ENCODE results near the gene SECTM1. TPM values are rescaled to one million over a fixed set of nuclear protein-coding genes. Genes with fewer than 3 reads are reported as not detected.

Gene SECTM1
- total RNA-seq, 1 donor from 2014 or later = 3.7 TPM

GRCh38 chr17:82282239-82283207 lies 51.0 kb downstream of the SECTM1 start:
- Mint-ChIP-seq H3K36me3 (ENCODE audit: low read depth) (no peaks in the 10 kb centered on the region), H3K4me3 (ENCODE audit: low read depth) (no peak overlapping the region), H3K27ac (no peak overlapping the region), H3K27me3 (ENCODE audit: low read depth) (peaks cover 5% of the 10 kb centered on the region), H3K9me3 (no peaks in the 10 kb centered on the region), H3K4me1 (ENCODE audit: low read depth) (peaks cover 18% of the 10 kb centered on the region)
- intact Hi-C loops (cut with micrococcal nuclease) = no loop called here
- DNase-seq (ENCODE audit: low spot score) = no peak

GRCh38 chr17:82281502-82282238 lies 51.9 kb downstream of the SECTM1 start:
- peaks cover 5% of the 10 kb centered on the region for H3K27me3 Mint-ChIP-seq (ENCODE audit: low read depth)
- intact Hi-C loops (cut with micrococcal nuclease) = no loop called here
- H3K36me3 Mint-ChIP-seq (ENCODE audit: low read depth) = no peaks in the 10 kb centered on the region
- H3K9me3 Mint-ChIP-seq = no peaks in the 10 kb centered on the region
- peaks cover 14% of the 10 kb centered on the region for H3K4me1 Mint-ChIP-seq (ENCODE audit: low read depth)
- no peak overlapping the region for H3K27ac Mint-ChIP-seq
- H3K4me3 Mint-ChIP-seq (ENCODE audit: low read depth) = no peak overlapping the region
- DNase-seq (ENCODE audit: low spot score) = no peak

GRCh38 chr17:82281076-82281475 lies 52.5 kb downstream of the SECTM1 start:
- H3K36me3 Mint-ChIP-seq (ENCODE audit: low read depth) = no peaks in the 10 kb centered on the region
- no peak overlapping the region for H3K4me3 Mint-ChIP-seq (ENCODE audit: low read depth)
- H3K9me3 Mint-ChIP-seq = no peaks in the 10 kb centered on the region
- H3K27me3 Mint-ChIP-seq (ENCODE audit: low read depth) = peaks cover 5% of the 10 kb centered on the region
- H3K27ac Mint-ChIP-seq = no peak overlapping the region
- no peak for DNase-seq (ENCODE audit: low spot score)
- peaks cover 14% of the 10 kb centered on the region for H3K4me1 Mint-ChIP-seq (ENCODE audit: low read depth)
- intact Hi-C loops (cut with micrococcal nuclease) = no loop called here

- Mint-ChIP-seq H3K27me3 (ENCODE audit: low read depth) (peaks cover 5% of the 10 kb centered on the region), H3K4me3 (ENCODE audit: low read depth) (no peak overlapping the region), H3K4me1 (ENCODE audit: low read depth) (peaks cover 14% of the 10 kb centered on the region), H3K9me3 (no peaks in the 10 kb centered on the region), H3K36me3 (ENCODE audit: low read depth) (no peaks in the 10 kb centered on the region), H3K27ac (no peak overlapping the region)
- intact Hi-C loops (cut with micrococcal nuclease) = no loop called here
- no peak for DNase-seq (ENCODE audit: low spot score)
Observed at GRCh38 chr17:82280537-82280936, 53.0 kb downstream of the SECTM1 start.

- Mint-ChIP-seq H3K4me1 (ENCODE audit: low read depth) (peaks cover 18% of the 10 kb centered on the region), H3K9me3 (no peaks in the 10 kb centered on the region), H3K36me3 (ENCODE audit: low read depth) (no peaks in the 10 kb centered on the region), H3K4me3 (ENCODE audit: low read depth) (no peak overlapping the region), H3K27ac (no peak overlapping the region), H3K27me3 (ENCODE audit: low read depth) (no peaks in the 10 kb centered on the region)
- intact Hi-C loops (cut with micrococcal nuclease) = no loop called here
- DNase-seq (ENCODE audit: low spot score) = no peak
Observed at GRCh38 chr17:82278786-82279391, 54.7 kb downstream of the SECTM1 start.

- no peak for DNase-seq (ENCODE audit: low spot score)
- no peaks in the 10 kb centered on the region for H3K9me3 Mint-ChIP-seq
- no peak overlapping the region for H3K4me3 Mint-ChIP-seq (ENCODE audit: low read depth)
- H3K27me3 Mint-ChIP-seq (ENCODE audit: low read depth) = no peaks in the 10 kb centered on the region
- no peaks in the 10 kb centered on the region for H3K36me3 Mint-ChIP-seq (ENCODE audit: low read depth)
- H3K27ac Mint-ChIP-seq = no peak overlapping the region
- intact Hi-C loops (cut with micrococcal nuclease) = no loop called here
- H3K4me1 Mint-ChIP-seq (ENCODE audit: low read depth) = peaks cover 13% of the 10 kb centered on the region
Observed at GRCh38 chr17:82278308-82278707, 55.3 kb downstream of the SECTM1 start.

GRCh38 chr17:82277851-82278250 lies 55.7 kb downstream of the SECTM1 start:
- H3K36me3 Mint-ChIP-seq (ENCODE audit: low read depth) = no peaks in the 10 kb centered on the region
- no peaks in the 10 kb centered on the region for H3K9me3 Mint-ChIP-seq
- intact Hi-C loops (cut with micrococcal nuclease) = no loop called here
- no peak overlapping the region for H3K27ac Mint-ChIP-seq
- peaks cover 12% of the 10 kb centered on the region for H3K4me1 Mint-ChIP-seq (ENCODE audit: low read depth)
- no peaks in the 10 kb centered on the region for H3K27me3 Mint-ChIP-seq (ENCODE audit: low read depth)
- no peak overlapping the region for H3K4me3 Mint-ChIP-seq (ENCODE audit: low read depth)
- DNase-seq (ENCODE audit: low spot score) = no peak

- peaks cover 18% of the 10 kb centered on the region for H3K4me1 Mint-ChIP-seq (ENCODE audit: low read depth)
- no peak overlapping the region for H3K4me3 Mint-ChIP-seq (ENCODE audit: low read depth)
- peaks cover 7% of the 10 kb centered on the region for H3K36me3 Mint-ChIP-seq (ENCODE audit: low read depth)
- no peak for DNase-seq (ENCODE audit: low spot score)
- H3K27ac Mint-ChIP-seq = no peak overlapping the region
- intact Hi-C loops (cut with micrococcal nuclease) = no loop called here
- no peaks in the 10 kb centered on the region for H3K27me3 Mint-ChIP-seq (ENCODE audit: low read depth)
- H3K9me3 Mint-ChIP-seq = no peaks in the 10 kb centered on the region
Observed at GRCh38 chr17:82276938-82277337, 56.6 kb downstream of the SECTM1 start.

- Mint-ChIP-seq H3K27ac (no peak overlapping the region), H3K4me1 (ENCODE audit: low read depth) (peaks cover 16% of the 10 kb centered on the region), H3K27me3 (ENCODE audit: low read depth) (no peaks in the 10 kb centered on the region), H3K36me3 (ENCODE audit: low read depth) (peaks cover 21% of the 10 kb centered on the region), H3K4me3 (ENCODE audit: low read depth) (no peak overlapping the region), H3K9me3 (no peaks in the 10 kb centered on the region)
- DNase-seq (ENCODE audit: low spot score) = no peak
- intact Hi-C loops (cut with micrococcal nuclease) = no loop called here
Observed at GRCh38 chr17:82275326-82275725, 58.2 kb downstream of the SECTM1 start.

- Mint-ChIP-seq H3K4me3 (ENCODE audit: low read depth) (no peak overlapping the region), H3K27ac (no peak overlapping the region), H3K4me1 (ENCODE audit: low read depth) (peaks cover 22% of the 10 kb centered on the region), H3K9me3 (no peaks in the 10 kb centered on the region), H3K27me3 (ENCODE audit: low read depth) (no peaks in the 10 kb centered on the region), H3K36me3 (ENCODE audit: low read depth) (peaks cover 30% of the 10 kb centered on the region)
- DNase-seq (ENCODE audit: low spot score) = no peak
- intact Hi-C loops (cut with micrococcal nuclease) = no loop called here
Observed at GRCh38 chr17:82274134-82275020, 59.2 kb downstream of the SECTM1 start.

GRCh38 chr17:82273327-82274133 lies 60.0 kb downstream of the SECTM1 start, which contains the start of gene CSNK1D:
CSNK1D (minus strand) TSS chr17:82273700; CDS start chr17:82273381, 319 bp downstream.
- no peaks in the 10 kb centered on the region for H3K9me3 Mint-ChIP-seq
- H3K4me3 Mint-ChIP-seq (ENCODE audit: low read depth) = peak within 1 kb of the TSS; percentile 90

More at GRCh38 chr17:82273327-82274133, 60.0 kb downstream of the SECTM1 start, which contains the start of gene CSNK1D:
- peak; percentile 87 for DNase-seq (ENCODE audit: low spot score)
- Mint-ChIP-seq H3K27me3 (ENCODE audit: low read depth) (no peaks in the 10 kb centered on the region), H3K4me1 (ENCODE audit: low read depth) (peaks cover 29% of the 10 kb centered on the region), H3K27ac (peak within 1 kb of the TSS; percentile 100), H3K36me3 (ENCODE audit: low read depth) (peaks cover 35% of the 10 kb centered on the region)
- intact Hi-C loops (cut with micrococcal nuclease) = loop anchor here (1.0 kb wide), 2 partner anchors 19 to 48 kb away; no protein-coding TSS in a partner anchor

Data from activated T-helper 2 cell treated with anti-CD3 and anti-CD28 coated beads, Interferon-gamma antibody, Interleukin-2, Interleukin-4, amounts not matched to agents 10 μg/mL and 5 μg/mL and 100 μg/mL, durations not matched to agents 14 hours and 24 hours and 36 hours (primary cell).